Natural killer cell treated with Interleukin-12 subunit alpha and Interleukin-12 subunit beta and Interleukin-15 and Interleukin-18, amount 100 ng/mL, for 72 hours (primary cell): ENCODE measurements around the gene HMCN2. TPM values are rescaled to one million over a fixed set of nuclear protein-coding genes. Genes with fewer than 3 reads are reported as not detected.

ENCODE experiments used
- ATAC-seq, 2 donors: fragments of 150-1000 bp; cut with Tn5 transposase in 1 of 2; sonication (Bioruptor Pico), chemical (Tn5 transposase) in 1 of 2; 2 replicates each; pipeline ENCODE4 v1.10.0; 2021
- DNase-seq: peaks from one replicate; pipeline ENCODE4 v3.0.0; 2022; ENCODE audit warnings: low spot score
- H3K27ac Mint-ChIP-seq, 2 donors: 1 replicate in 1 of 2; 2 replicates in 1 of 2; pipeline ENCODE4 v1.8.0; 2022; ENCODE audit warnings: mixed read lengths in 2 of 2, mild to moderate bottlenecking in 1 of 2, moderate library complexity in 1 of 2
- H3K27me3 Mint-ChIP-seq, 2 donors: 1 replicate in 1 of 2; 2 replicates in 1 of 2; pipeline ENCODE4 v1.8.0; 2022; ENCODE audit warnings: mixed read lengths in 2 of 2
- H3K36me3 Mint-ChIP-seq: one replicate; pipeline ENCODE4 v1.8.0; 2022; ENCODE audit warnings: mixed read lengths
- H3K4me1 Mint-ChIP-seq, 2 donors: 1 replicate in 1 of 2; 2 replicates in 1 of 2; pipeline ENCODE4 v1.8.0; 2022; ENCODE audit warnings: low read depth in 2 of 2, mixed read lengths in 2 of 2, mild to moderate bottlenecking in 1 of 2
- H3K4me3 Mint-ChIP-seq: one replicate; pipeline ENCODE4 v1.8.0; 2022; ENCODE audit warnings: mixed read lengths
- H3K9me3 Mint-ChIP-seq: 2 replicates; pipeline ENCODE4 v1.8.0; 2022; ENCODE audit warnings: mixed read lengths
- total RNA-seq, 2 donors: library from RNA; stranded (reverse); gene quantifications; one replicate each; pipeline ENCODE4 v1.2.3, GENCODE V29; 2022

HMCN2 gene
- total RNA-seq, 2 donors from 2014 or later = not detected

- H3K27me3 Mint-ChIP-seq = peaks cover 0 to 6% of the 10 kb centered on the region in 2 donors
- DNase-seq = no peak
- H3K4me3 Mint-ChIP-seq = no peak overlapping the region
- H3K9me3 Mint-ChIP-seq = no peaks in the 10 kb centered on the region
- H3K27ac Mint-ChIP-seq = no peak overlapping the region
- no peak for ATAC-seq
- H3K4me1 Mint-ChIP-seq = no peaks in the 10 kb centered on the region
- H3K36me3 Mint-ChIP-seq = no peaks in the 10 kb centered on the region
These were observed 100.5 kb downstream of the HMCN2 start for GRCh38 chr9:130366072-130366471.

- H3K36me3 Mint-ChIP-seq = no peaks in the 10 kb centered on the region
- peaks cover 0 to 6% of the 10 kb centered on the region in 2 donors for H3K27me3 Mint-ChIP-seq
- H3K27ac Mint-ChIP-seq = no peak overlapping the region
- DNase-seq = no peak
- no peaks in the 10 kb centered on the region for H3K9me3 Mint-ChIP-seq
- no peaks in the 10 kb centered on the region for H3K4me1 Mint-ChIP-seq
- no peak overlapping the region for H3K4me3 Mint-ChIP-seq
- ATAC-seq = no peak
These were observed 101.5 kb downstream of the HMCN2 start for GRCh38 chr9:130366888-130367550.

- H3K9me3 Mint-ChIP-seq = no peaks in the 10 kb centered on the region
- no peak overlapping the region for H3K4me3 Mint-ChIP-seq
- H3K27ac Mint-ChIP-seq = no peak overlapping the region
- H3K36me3 Mint-ChIP-seq = no peaks in the 10 kb centered on the region
- ATAC-seq (no peak), DNase-seq (no peak)
- no peaks in the 10 kb centered on the region for H3K4me1 Mint-ChIP-seq
- H3K27me3 Mint-ChIP-seq = peaks cover 0 to 10% of the 10 kb centered on the region in 2 donors
These were observed 103.1 kb downstream of the HMCN2 start for GRCh38 chr9:130368631-130369103.

GRCh38 chr9:130370226-130370625 lies 104.7 kb downstream of the HMCN2 start:
- Mint-ChIP-seq H3K4me1 (no peaks in the 10 kb centered on the region), H3K27ac (no peak overlapping the region), H3K36me3 (no peaks in the 10 kb centered on the region), H3K4me3 (no peak overlapping the region), H3K27me3 (peaks cover 0 to 12% of the 10 kb centered on the region in 2 donors), H3K9me3 (no peaks in the 10 kb centered on the region)
- DNase-seq (no peak), ATAC-seq (no peak)

GRCh38 chr9:130371196-130371966 lies 105.8 kb downstream of the HMCN2 start:
- H3K9me3 Mint-ChIP-seq = no peaks in the 10 kb centered on the region
- no peak overlapping the region for H3K4me3 Mint-ChIP-seq
- DNase-seq (no peak), ATAC-seq (no peak)
- H3K4me1 Mint-ChIP-seq = no peaks in the 10 kb centered on the region
- H3K27me3 Mint-ChIP-seq = peaks cover 0 to 12% of the 10 kb centered on the region in 2 donors
- no peak overlapping the region for H3K27ac Mint-ChIP-seq
- H3K36me3 Mint-ChIP-seq = no peaks in the 10 kb centered on the region

- Mint-ChIP-seq H3K27ac (no peak overlapping the region), H3K4me1 (no peaks in the 10 kb centered on the region), H3K4me3 (no peak overlapping the region), H3K36me3 (no peaks in the 10 kb centered on the region), H3K27me3 (peaks cover 0 to 7% of the 10 kb centered on the region in 2 donors), H3K9me3 (no peaks in the 10 kb centered on the region)
- DNase-seq = no peak
- ATAC-seq = no peak
These were observed 106.5 kb downstream of the HMCN2 start for GRCh38 chr9:130372057-130372456.

- H3K27me3 Mint-ChIP-seq = peaks cover 0 to 6% of the 10 kb centered on the region in 2 donors
- H3K36me3 Mint-ChIP-seq = no peaks in the 10 kb centered on the region
- H3K9me3 Mint-ChIP-seq = no peaks in the 10 kb centered on the region
- ATAC-seq (no peak), DNase-seq (no peak)
- no peaks in the 10 kb centered on the region for H3K4me1 Mint-ChIP-seq
- no peak overlapping the region for H3K27ac Mint-ChIP-seq
- no peak overlapping the region for H3K4me3 Mint-ChIP-seq
These were observed 108.2 kb downstream of the HMCN2 start for GRCh38 chr9:130373679-130374325.

GRCh38 chr9:130377612-130378011 lies 112.1 kb downstream of the HMCN2 start:
- H3K4me3 Mint-ChIP-seq = no peak overlapping the region
- no peaks in the 10 kb centered on the region for H3K9me3 Mint-ChIP-seq
- H3K4me1 Mint-ChIP-seq = no peaks in the 10 kb centered on the region
- no peak overlapping the region for H3K27ac Mint-ChIP-seq
- DNase-seq (no peak), ATAC-seq (no peak)
- H3K36me3 Mint-ChIP-seq = no peaks in the 10 kb centered on the region
- H3K27me3 Mint-ChIP-seq = peaks cover 0 to 6% of the 10 kb centered on the region in 2 donors

GRCh38 chr9:130378875-130379648 lies 113.5 kb downstream of the HMCN2 start:
- Mint-ChIP-seq H3K27me3 (peaks cover 0 to 2% of the 10 kb centered on the region in 2 donors), H3K9me3 (no peaks in the 10 kb centered on the region), H3K4me1 (no peaks in the 10 kb centered on the region), H3K4me3 (no peak overlapping the region), H3K36me3 (no peaks in the 10 kb centered on the region), H3K27ac (no peak overlapping the region)
- no peak for DNase-seq
- ATAC-seq = no peak

- no peak overlapping the region for H3K27ac Mint-ChIP-seq
- ATAC-seq (no peak), DNase-seq (no peak)
- no peaks in the 10 kb centered on the region for H3K4me1 Mint-ChIP-seq
- peaks cover 0 to 2% of the 10 kb centered on the region in 2 donors for H3K27me3 Mint-ChIP-seq
- H3K4me3 Mint-ChIP-seq = no peak overlapping the region
- no peaks in the 10 kb centered on the region for H3K36me3 Mint-ChIP-seq
- no peaks in the 10 kb centered on the region for H3K9me3 Mint-ChIP-seq
These were observed 114.0 kb downstream of the HMCN2 start for GRCh38 chr9:130379649-130379970.

GRCh38 chr9:130380920-130381469 lies 115.4 kb downstream of the HMCN2 start:
- no peaks in the 10 kb centered on the region for H3K36me3 Mint-ChIP-seq
- DNase-seq = no peak
- no peak for ATAC-seq
- no peak overlapping the region for H3K27ac Mint-ChIP-seq
- no peaks in the 10 kb centered on the region for H3K9me3 Mint-ChIP-seq
- H3K27me3 Mint-ChIP-seq = no peaks in the 10 kb centered on the region
- no peaks in the 10 kb centered on the region for H3K4me1 Mint-ChIP-seq
- H3K4me3 Mint-ChIP-seq = no peak overlapping the region

GRCh38 chr9:130381660-130382059 lies 116.1 kb downstream of the HMCN2 start:
- DNase-seq (no peak), ATAC-seq (peak in 1 of 2 donors; percentile 6)
- Mint-ChIP-seq H3K9me3 (no peaks in the 10 kb centered on the region), H3K4me1 (no peaks in the 10 kb centered on the region), H3K27me3 (no peaks in the 10 kb centered on the region), H3K4me3 (no peak overlapping the region), H3K27ac (no peak overlapping the region), H3K36me3 (no peaks in the 10 kb centered on the region)

GRCh38 chr9:130382096-130382495 lies 116.5 kb downstream of the HMCN2 start:
- Mint-ChIP-seq H3K27me3 (no peaks in the 10 kb centered on the region), H3K27ac (no peak overlapping the region), H3K9me3 (no peaks in the 10 kb centered on the region), H3K36me3 (no peaks in the 10 kb centered on the region), H3K4me1 (no peaks in the 10 kb centered on the region), H3K4me3 (no peak overlapping the region)
- no peak for DNase-seq
- peak in 1 of 2 donors; percentile 2 for ATAC-seq
